ENCODE measurements around the gene ZEB2.

ZEB2 gene

DNA sequence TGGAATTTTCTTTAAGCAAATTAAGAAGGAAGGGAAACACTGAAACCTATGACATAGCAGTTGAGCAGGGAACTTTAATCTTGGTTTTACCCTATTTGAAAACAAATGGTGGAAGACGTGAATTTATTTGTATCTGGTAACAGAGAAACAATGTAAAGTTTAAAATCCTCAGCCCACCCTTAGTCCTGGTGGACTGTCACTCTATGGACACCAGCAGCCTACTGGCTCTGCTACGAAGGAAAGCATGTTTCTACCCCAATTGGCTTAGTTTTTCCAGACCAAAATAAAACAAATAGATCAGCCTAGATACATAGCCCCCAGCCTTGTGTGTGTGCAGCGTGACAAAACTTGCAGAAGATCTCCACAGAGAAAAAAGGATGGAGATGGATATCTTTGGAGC is 7.4 kb downstream of the ZEB2 start:
- no peak for DNase-seq

DNA sequence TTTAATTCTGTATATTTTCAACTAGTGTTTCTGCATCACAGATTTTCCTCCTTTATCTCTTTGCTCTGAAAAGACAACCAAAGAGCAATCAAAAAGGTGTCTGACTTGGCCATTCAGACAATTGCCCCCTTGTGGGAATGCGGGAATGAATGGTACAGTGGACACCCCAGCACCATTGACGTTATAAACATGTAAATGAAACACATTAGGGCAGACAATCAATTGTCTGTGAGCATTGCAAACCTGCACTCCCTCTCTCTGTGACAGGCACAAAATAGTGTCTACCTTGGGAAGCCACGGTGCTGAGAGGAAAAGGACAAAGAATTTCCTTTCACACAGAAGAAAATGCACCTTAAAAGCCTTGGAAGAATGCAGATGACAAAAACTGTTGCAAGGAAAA is 8.0 kb downstream of the ZEB2 start:
- DNase-seq: no peak

DNA sequence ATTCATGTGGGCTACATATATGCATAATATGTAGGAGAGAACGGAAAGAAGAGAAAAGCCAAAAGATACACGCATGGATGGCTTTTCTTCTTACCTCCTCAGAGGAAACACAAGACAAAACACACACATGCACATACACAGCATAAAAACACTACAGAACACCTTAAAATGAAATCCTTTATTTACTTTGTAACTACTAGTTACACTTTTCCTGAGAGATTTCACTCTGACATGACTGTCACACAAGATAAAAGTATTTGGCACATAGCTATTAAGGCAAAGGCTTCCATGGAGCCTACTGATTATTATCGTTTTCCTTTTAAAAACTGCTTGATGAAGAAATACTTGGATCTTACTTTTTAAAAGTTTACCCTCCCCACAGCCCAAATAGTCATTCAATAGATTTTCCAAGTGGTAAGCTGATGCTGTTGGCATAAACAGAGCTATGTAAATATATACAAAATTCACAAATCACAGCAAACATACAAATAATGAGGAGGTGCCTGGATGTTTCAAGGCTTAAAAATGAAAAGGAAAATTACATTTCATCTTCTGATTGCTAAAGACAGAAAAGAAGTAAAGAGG is 8.6 kb downstream of the ZEB2 start:
- DNase-seq: no peak

DNA sequence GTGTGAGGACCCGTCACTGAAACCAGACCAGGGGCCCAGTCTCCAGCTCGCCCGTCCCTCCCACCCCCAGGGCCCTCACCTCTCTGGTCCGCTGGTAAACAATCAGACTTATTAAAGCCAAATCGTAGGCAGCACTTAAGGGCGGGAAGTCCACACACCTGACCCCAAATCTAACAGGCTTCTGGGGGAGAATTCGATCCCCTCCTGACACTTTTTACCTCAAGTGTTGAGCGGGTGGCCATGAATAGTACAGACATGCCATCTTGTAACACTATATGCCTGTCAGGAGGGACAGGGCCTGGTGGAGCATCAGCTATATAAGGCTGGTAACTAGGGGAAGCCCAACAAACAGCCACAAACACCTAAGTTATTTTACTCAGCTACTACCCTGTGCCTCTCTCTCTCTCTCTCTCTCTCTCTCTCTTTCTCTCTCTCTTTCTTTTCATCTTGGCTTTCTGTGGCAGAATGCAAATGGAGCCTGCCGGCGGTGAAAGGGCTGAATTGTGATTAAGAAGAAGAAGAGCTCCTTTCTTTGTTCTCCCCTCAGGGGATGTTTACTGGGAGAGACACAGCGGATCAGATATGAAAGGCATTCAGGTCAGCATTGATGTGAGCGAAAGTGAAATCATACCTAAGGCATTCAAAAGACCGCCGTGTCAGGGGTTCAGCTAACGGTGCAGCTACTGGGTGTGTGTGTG is 9.5 kb downstream of the ZEB2 start:
- no peak for DNase-seq

DNA sequence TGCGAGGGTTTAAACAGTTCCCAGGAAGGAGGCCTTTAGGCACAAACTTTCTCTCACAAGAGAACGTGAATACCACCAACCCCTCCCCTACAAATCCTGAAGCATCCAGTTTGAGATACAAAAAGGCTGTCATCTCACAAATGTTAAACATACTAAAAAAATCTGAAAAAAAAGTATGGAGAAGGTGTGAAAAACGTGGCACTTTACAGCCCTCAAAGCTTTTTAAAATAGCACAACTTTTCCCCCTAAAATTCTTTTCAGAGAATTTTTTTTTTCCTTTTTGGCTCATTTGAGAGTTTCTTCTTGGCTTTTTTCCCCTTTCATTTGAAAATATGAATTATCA is 10.1 kb downstream of the ZEB2 start:
- DNase-seq: no peak

DNA sequence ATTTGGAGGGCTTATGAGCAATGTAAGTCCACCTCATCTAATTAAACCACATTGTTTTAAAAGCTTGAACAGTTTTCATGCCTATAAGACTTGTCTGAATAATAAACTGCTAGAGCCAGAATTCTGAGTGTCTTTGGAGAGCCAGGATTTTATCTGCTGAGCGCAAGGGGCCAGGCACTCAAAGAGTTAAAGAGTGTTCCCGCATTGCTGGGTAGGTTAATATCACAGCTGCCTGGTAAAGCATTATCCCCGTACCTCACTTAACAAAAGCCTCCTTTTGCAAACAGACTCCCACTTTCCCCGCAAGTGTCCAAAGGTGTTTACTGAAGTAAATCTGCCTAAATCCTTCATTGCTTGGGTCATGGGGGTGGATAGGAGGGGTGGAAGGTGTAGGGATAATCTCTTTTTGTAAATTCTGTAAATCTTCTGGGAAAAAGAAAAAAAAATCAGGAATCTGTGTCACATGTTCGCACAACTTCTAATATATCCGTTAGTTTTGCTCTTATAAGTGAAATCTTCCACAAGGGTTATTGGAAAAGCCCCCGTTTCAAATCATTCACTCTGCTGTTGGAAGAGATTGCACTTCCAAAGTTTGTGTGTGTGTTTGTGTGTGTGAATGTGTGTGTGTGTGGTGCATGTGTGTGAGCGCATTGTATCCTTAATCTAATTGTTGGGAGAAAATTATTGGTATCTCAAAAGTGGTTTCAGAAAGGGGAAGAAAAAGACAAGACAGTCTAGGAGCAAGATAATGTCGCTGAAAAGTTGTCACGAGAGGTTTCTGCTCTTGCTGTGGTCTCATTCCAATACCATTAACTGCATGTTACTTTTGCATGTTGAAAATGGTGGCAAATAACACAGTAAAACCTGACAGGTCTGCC is 10.7 kb downstream of the ZEB2 start:
- DNase-seq: no peak

DNA sequence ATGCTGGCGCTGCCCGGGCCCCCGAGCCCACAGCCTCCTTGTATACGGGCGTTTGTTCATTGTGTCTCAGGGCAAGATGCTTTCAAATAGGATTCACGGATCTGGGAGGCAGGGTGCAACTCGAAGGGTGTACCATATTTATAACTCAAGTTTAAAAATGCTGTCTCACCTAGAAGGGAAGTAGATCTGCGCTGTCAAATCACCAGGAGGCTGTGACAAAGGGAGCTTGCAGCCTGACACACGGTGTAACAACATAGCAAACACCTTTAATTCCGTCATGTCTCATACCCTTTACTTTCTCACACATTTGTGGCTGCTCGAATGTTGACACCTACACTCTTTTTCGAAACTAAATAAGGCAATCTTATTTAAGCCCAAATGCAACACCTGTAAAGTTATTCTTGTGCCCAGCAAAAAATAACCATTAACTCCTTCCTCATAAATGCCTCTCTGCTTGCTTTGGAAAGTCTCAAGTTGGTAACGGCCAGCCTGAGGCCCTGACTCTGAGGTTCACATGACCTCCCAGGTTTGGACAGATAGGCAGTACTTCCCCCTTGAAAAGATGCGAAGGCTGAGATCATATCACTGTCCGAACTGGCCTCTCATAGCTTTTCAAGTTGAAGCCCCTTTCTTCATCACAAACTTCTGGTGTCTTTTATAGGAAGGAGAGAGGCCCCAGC is 11.6 kb downstream of the ZEB2 start:
- DNase-seq: no peak

DNA sequence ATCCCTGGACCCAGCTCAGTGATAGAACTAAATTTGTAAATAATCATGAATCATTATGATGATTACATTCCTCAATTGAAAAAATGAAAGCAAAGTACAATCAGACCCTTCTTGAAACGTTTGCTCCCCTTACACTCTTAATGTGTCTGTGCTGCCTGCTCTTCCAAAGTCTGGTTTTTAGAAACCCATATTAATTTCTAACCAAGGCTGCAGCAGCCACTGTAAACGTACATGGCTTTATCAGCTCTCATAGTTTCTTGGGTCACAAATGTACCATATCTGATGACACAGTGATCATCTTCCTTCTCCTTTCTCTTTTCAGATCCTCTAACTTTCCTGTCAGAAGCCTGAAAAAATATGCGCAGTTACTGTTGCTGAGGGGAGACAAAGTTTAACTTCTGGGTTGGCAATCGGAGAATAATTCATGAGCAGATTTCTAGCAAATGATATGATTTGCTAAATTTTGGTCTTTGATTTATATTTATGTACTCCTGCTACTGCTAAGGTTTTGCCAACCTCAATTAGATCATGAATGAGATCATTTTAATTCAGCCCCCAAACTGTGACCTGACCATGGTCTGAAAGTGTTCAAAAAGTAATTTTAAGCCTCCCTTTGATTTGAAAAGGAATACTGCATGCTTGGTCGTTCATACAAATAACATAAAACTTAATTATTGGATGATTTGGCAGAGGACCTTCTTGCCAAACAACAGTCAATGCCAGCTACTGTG is 12.3 kb downstream of the ZEB2 start:
- no peak for DNase-seq

DNA sequence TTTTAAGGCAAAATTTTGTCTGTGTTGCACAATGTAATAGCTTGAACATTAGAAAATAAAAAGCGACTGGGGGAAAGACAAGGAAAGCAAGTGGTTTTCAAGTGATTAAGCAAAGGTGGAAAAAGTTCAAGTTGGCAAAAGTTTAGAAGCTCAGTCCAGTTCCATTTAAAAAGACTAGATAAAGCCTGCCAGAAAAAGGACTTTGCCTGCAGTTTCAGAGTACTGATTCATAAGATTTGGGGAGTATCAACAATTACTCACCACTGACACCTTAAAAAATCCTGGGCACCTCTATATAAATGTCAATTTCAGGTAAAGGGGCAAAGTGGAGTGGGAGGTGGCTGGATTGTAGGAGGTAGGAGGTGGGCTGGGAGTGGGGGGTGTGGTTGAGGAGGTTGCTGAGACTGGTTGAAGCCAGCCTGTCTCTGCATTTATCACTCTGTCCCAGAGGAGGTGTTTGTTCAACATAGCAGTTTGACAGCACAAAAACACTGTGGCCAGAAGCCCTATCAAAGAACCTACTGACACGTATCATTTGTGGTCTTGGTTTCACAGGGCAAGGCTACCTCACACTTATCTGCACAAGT is 14.6 kb downstream of the ZEB2 start:
- no peak for DNase-seq

DNA sequence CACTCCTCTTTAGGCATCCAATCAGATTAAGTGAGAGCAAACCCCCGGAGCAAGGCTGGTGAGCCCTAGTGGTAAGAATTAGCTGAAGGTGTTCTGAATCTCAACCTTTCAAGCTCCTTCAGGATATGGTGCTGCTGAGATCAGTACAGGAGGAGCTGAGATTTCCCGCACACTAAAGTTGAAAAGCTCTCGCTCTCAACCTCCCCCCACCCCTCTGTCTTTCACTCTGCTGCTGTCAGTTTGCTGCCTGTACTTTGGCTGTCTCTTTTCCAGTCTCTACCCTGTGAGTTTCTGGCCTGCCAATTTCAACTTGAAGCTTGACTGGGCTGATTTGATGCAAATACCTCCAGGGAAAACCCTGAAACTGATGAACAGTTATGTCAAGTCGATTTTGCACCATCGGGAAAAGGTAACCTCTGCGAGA is 15.7 kb downstream of the ZEB2 start:
- DNase-seq: no peak

DNA sequence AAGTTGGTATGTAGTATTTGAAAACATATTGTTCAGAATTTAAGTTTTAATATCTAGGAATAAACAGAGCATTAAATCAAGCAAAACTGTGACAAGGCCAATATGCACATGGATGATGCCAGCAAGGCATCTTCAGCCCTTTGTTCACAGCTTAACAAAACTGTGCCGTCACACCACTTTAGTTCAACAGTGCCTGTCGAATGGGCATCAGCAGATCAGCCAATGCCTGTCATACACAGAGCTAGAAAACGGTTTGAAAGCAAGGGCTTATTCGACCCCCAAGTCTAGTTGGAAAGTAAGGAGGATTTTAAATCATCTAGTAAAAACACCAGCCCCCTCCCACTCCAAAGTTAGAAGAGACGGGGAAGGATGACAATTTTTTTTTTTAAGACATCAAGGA is 16.7 kb downstream of the ZEB2 start:
- DNase-seq: no peak

DNA sequence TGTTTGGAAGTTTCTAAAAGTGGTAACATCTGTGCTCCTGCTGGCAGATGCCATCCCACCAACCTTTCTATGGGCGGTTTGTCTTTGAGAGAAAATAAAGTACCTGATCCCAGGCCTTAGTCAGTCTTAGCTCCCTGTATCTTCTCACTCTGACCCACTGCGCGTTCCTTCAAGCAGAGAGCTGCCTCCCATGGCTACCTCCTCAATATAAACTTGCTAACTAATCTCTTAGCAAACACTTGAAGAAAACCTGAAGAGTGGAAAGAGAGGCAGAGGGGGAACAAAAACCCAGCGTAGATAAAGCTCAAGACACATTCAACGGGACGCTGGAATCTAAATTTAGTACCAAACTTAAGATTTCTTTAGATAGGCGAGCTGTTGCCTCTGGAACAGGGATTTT is 17.6 kb downstream of the ZEB2 start:
- no peak for DNase-seq

DNA sequence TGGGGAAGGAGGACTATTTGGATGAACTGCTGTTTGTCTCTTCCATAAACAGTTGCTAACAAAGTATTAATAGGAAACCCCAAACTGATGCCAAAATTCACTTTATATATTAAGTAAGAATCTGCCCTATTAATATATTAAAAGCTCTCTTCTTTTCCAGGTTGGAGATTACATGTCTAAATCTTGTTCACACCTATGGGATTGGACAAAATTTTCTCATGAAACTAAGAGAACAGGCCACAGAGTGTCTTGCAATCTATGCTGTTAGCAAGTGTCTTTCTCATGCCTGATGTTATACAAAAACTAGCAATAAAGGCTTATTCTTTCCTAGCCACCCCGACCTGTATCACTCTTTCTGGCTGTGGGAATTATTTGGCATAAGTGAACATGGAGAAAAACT is 18.3 kb downstream of the ZEB2 start:
- DNase-seq: no peak

DNA sequence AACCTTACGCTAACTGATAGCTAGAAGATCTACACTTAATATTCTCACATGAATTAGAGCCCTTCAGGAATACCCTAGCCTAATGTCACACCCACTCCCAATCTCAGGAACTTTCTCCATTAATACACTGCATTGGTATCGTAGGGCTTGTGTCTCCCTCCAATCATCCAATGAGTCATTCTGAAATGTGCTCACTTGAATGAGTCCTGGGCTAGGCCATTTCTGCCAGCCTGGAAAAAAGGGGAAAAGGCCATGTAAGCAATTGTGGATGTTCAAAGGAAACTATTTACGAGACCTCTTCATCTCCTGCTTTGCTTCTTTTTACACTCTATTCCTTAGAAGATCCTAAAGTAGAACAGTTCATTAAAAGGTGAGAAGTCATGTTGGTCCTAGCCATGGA is 18.8 kb downstream of the ZEB2 start:
- no peak for DNase-seq

DNA sequence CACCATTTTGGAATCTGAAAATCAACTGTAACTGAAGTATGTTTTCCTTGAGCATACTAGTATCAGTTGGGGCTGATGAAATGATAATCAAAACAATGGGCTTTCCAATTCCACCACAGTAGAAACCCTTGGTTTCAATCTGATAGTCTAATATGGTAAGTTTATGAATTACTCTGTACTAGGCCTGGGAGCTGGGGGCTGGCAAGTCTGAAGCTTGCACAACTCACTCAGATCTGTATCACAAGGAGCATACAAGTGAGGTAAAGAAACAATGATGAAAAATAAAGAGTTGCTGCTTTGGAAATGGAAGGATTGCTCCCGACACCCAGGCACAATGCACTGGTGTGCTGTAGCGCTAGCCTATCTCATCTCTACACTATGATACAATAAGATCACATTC is 19.4 kb downstream of the ZEB2 start:
- DNase-seq: no peak

DNA sequence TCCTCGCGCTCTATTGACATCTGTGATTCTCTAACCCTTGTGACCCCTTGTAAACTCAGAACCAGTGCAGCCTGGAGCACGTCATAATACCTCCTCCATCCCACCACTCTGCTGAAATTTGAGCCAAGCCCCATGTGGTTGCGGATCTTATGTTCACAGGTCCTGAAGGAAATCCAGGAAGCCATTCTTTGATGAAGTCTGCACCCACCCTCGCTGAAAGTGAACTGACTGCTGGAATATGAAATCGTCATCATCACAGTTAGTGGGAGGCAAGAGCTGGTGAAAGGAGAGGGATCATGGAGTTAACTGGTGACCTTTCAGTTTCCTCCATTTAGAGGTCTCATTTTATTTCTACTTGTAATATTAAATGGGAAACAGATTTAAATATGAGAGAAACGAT is 21.6 kb downstream of the ZEB2 start:
- no peak for DNase-seq

DNA sequence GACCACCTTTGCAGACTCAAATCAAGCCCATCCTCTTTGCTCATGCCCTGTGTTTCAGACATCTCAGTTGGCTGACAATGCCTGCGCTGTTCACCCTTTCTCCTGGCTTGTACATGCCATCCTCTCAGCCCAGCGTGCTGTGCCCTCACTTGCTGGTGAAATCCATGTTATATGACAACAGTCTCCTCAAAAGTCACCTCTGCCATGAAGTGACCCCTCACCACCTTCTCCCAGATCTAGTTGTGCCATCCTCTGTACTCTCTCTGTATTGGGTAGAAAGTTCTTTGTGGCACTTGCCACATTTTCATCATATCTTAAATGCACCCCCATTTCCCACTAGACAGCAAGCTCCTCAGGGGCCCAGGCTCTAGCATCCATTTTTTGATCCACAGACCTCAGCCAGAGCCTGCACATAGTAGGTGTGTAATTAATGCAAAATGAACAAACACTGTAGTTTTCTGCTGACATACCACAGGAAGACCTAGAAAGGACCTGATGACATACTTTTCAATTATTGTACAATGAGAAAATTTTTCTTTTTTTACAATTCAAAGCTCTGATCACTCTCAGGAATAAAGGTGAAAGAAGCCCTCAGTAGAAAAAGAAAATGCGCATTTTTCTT is 22.8 kb downstream of the ZEB2 start:
- DNase-seq: no peak

DNA sequence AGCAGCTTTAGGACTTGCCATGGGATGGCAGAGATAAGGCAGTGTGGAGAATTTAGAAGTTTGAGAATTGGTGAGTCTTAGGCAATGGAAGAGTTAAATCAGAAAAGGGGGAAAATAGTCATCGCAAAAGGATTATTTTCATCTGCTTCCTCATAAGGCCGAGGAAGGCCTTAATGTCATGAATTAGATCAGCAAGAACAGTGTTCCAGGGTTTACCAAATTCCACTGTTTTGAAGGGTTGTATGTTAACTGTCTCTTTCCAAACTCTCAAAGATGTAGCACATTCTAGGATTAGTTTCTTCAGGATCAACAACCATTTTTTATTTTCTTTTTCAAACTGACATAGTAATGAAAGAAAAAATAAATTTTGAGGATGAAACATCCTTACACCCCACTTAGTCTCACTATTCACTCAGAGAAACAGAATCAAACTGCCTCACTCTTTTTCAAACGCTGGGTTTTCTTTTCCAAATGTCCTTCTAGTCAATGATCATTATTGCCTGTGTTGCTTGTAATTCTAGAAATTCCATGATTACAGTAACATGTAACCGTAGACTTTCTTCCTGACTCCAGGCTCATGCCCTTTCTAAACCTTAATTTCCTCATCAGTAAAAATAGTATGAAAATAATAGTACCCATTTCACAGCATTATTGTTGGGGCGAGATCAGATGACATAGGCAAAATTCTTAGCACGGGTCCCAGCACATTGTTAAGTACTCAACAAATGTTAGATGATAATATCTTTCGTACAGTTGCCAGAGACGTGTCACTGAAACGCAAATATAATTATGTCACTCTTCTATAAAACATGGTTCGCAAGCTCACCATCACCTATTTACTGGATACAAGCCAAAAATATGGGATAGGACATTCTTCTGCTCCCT is 23.6 kb downstream of the ZEB2 start:
- DNase-seq: no peak

DNA sequence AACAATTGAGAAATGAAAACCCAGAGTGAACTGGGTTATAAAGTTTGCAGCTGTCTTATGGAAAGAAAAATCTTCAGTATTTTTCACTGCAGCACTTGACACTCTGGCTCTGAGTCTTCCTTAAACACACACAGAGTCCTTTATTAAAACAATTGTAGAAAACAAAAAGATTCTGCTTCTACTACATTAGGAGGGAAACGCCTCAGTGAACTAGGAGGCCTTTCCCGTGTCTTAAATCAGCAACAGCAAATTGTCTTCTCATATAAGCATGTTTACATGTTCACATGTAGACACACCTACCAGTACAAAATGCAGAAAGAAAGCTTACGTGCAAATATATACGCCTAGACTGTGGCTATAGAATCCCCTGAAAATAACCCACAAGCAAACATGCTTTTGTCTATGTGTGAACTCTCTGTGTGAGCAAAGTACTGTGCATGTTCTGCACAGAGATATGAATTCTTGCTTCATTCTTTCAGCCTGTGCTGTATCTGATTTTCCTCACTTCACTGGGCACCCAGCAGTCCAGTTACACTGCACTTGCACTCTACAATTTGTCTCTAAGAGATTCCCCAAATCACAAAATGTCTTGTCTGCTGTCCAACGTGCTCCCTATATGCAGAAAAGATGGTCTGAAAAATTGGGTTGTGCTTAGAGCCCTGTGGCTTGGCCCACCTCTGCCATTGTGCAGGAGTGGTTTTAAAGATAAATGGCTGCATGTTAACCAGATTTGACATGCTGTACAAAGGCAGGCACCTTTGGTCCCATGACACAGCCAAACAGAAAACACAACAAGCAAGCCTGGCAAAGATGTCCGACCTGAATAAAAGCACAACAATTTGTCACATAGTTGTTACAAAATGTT is 24.5 kb downstream of the ZEB2 start:
- DNase-seq: no peak
